Nephron progenitor cell (in vitro differentiated cells): ENCODE results near the gene ACKR2.
A peak's percentile ranks its signal among the peaks of the same experiment; 100 is the strongest.

Source experiments
- DNase-seq: peaks from one replicate; pipeline ENCODE4 v3.0.0; 2021
- H3K27ac Mint-ChIP-seq: 2 replicates; pipeline ENCODE4 v1.8.0; 2021; ENCODE audit warnings: mild to moderate bottlenecking, moderate library complexity, mixed read lengths
- H3K27me3 Mint-ChIP-seq: 2 replicates; pipeline ENCODE4 v1.8.0; 2021; ENCODE audit warnings: mild to moderate bottlenecking, low read depth, mixed read lengths; ENCODE audit not compliant: poor library complexity
- H3K36me3 Mint-ChIP-seq: 2 replicates; pipeline ENCODE4 v1.8.0; 2021; ENCODE audit warnings: low read depth, mixed read lengths
- H3K4me1 Mint-ChIP-seq: 2 replicates; pipeline ENCODE4 v1.8.0; 2021; ENCODE audit warnings: mixed read lengths
- H3K4me3 Mint-ChIP-seq: 2 replicates; pipeline ENCODE4 v1.8.0; 2021; ENCODE audit warnings: mild to moderate bottlenecking, moderate library complexity, mixed read lengths
- H3K9me3 Mint-ChIP-seq: 2 replicates; pipeline ENCODE4 v1.8.0; 2021; ENCODE audit warnings: mild to moderate bottlenecking, moderate library complexity, mixed read lengths
- TF ChIP-seq, protein P1 (sequence below): fragments of 200-600 bp; sonication (generic); IDR thresholded peaks from 2 replicates; pipeline ENCODE4 v1.5.0; 2021; ENCODE audit warnings: antibody characterized with exemption

The ACKR2 gene

DNA sequence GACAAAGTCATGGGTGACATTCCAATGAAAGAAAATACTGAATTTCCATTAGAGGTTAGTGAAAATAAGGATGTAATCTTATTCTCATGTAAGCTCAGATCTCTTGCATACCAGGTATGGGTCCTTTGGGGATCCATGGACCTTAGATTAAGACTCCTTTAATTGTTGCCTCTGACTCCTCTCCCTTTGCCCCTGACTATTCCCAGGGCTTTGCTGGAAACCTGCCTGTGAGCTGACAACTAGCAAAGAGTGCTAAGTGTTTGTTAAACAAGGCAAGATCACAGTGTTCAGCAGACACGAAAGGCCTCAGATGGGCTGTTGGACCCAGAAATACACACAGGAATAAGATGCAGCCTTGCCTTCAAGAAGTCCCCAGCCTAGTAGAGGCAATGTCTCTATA lies 32.1 kb downstream of the ACKR2 start:
- Mint-ChIP-seq H3K27me3 (peaks cover 27% of the 10 kb centered on the region), H3K4me1 (peaks cover 10% of the 10 kb centered on the region), H3K36me3 (no peaks in the 10 kb centered on the region), H3K4me3 (no peak overlapping the region), H3K9me3 (no peaks in the 10 kb centered on the region), H3K27ac (no peak overlapping the region)
- no peak for DNase-seq
- TF ChIP-seq, protein P1, sequence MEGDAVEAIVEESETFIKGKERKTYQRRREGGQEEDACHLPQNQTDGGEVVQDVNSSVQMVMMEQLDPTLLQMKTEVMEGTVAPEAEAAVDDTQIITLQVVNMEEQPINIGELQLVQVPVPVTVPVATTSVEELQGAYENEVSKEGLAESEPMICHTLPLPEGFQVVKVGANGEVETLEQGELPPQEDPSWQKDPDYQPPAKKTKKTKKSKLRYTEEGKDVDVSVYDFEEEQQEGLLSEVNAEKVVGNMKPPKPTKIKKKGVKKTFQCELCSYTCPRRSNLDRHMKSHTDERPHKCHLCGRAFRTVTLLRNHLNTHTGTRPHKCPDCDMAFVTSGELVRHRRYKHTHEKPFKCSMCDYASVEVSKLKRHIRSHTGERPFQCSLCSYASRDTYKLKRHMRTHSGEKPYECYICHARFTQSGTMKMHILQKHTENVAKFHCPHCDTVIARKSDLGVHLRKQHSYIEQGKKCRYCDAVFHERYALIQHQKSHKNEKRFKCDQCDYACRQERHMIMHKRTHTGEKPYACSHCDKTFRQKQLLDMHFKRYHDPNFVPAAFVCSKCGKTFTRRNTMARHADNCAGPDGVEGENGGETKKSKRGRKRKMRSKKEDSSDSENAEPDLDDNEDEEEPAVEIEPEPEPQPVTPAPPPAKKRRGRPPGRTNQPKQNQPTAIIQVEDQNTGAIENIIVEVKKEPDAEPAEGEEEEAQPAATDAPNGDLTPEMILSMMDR = no peak

DNA sequence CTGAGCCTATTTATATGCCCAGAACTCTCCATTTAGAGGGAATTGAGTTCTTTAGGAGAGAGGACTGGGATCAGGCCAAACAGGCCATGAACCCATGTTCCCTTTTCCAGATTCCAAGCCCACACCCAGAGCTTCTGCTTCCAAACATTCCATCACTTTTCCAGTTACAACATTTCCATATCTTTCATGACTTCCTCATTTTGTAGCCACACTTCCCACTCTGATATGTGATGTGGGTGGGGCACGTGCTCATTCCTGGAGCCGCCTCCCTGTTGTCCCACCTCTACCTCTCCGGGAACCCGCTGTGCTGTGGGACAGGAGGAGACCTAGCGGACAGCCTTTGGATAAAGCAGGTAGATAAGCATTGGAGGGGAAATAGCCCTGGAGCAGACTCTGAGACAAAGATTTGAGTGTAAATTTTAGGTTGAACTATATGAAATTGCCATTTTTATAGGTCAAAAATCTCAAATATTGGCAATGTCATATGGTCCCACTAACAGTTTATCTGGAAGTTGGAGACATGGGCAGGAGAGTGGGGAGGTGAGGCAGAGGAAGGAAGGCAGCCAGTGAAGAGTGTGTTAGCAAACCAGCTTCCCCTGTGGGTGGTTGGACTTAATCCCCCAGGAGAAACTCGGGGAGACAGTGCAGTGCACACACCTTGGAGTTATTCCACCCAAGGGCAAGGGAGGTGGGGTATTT lies 34.6 kb downstream of the ACKR2 start:
- TF ChIP-seq, protein P1 = no peak
- peaks cover 20% of the 10 kb centered on the region for H3K4me1 Mint-ChIP-seq
- H3K27ac Mint-ChIP-seq = no peak overlapping the region
- peaks cover 24% of the 10 kb centered on the region for H3K27me3 Mint-ChIP-seq
- no peaks in the 10 kb centered on the region for H3K36me3 Mint-ChIP-seq
- no peak for DNase-seq
- H3K9me3 Mint-ChIP-seq = no peaks in the 10 kb centered on the region
- H3K4me3 Mint-ChIP-seq = no peak overlapping the region

DNA sequence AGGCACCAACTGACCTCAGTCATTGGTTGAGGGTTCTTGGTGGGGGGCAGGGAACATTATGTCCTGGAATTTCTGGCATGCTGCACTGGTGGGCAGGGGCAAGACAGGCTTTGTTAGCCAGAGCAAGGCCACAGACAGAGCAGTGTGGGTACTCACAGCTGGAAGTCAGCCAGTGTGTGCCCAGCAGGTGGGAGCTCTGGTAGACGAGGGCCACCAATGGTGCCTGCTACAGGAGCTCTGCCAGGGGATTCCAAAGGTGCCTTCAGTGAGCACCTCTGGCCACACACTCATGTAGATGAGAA lies 35.1 kb downstream of the ACKR2 start:
- Mint-ChIP-seq H3K27ac (no peak overlapping the region), H3K27me3 (peaks cover 23% of the 10 kb centered on the region), H3K4me1 (peaks cover 20% of the 10 kb centered on the region), H3K9me3 (no peaks in the 10 kb centered on the region), H3K36me3 (no peaks in the 10 kb centered on the region), H3K4me3 (no peak overlapping the region)
- no peak for DNase-seq
- TF ChIP-seq, protein P1 = no peak

DNA sequence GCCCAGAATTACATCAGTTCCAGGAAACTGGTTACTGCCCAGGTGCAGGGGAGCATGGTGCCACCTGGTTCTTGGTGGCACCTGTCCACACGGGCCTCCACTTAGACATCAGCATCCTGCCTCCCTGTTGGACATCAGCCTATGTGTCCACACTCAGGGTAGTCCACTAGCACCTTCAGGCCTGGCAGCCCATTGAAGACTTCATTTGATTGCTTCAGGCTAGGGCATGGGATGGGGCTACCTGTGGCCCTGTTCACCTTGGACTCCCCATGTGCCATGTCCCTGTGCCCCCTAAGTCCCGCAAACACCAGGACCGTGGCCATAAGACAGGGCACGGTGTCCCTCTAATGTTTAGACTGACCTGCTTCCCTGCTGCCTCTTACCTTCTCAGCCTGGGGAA lies 35.6 kb downstream of the ACKR2 start:
- peaks cover 16% of the 10 kb centered on the region for H3K4me1 Mint-ChIP-seq
- no peaks in the 10 kb centered on the region for H3K9me3 Mint-ChIP-seq

DNA sequence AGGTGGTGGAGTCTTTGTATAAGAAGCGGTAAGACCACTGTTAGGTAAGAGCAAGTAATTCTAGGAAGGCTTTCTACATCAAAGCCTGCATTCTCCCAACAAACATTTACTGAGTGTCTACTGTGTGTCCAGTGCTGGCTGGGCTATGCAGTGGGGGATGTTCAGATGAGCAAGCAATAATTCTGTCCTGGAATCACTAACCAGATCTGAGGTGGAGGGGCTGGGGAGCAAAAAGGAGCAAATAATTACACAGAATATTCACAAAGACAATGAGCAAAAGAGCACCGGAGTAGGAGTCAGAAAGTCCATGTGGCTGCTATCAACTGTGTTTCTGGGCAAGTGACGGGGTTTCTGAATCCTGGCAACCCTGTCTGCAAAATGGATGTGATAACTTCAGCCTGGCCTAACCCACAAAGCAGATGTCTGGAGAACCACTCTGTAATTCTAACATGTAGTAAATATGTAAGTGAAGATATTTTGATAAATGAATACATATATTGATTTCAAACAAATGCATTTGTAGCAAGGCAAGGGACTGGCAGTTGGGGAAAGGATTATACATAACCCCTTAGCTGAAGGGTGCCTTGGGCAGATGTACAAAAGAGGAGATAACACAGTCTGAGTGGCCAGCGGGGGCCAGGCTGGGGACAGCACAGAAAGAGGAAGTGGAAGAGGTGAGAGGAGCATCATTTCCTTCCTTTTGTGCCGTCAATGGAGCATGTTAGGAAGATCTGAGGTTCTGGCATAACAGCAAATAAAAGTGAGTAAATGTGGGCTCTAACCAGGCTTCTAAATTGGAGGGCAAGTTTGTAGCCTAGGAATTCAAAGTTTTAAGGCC lies 37.7 kb downstream of the ACKR2 start:
- Mint-ChIP-seq H3K4me1 (peaks cover 20% of the 10 kb centered on the region), H3K27ac (peak overlapping the region; percentile 4), H3K36me3 (no peaks in the 10 kb centered on the region), H3K4me3 (no peak overlapping the region), H3K9me3 (no peaks in the 10 kb centered on the region), H3K27me3 (peaks cover 17% of the 10 kb centered on the region)
- TF ChIP-seq, protein P1 = no peak
- no peak for DNase-seq

More for the DNA sequence above, 35.6 kb downstream of the ACKR2 start:
- DNase-seq = no peak
- Mint-ChIP-seq H3K27ac (no peak overlapping the region), H3K4me3 (no peak overlapping the region), H3K27me3 (peaks cover 19% of the 10 kb centered on the region), H3K36me3 (no peaks in the 10 kb centered on the region)
- TF ChIP-seq, protein P1 = no peak
